Ovary (tissue), 3 donors: ENCODE data around the gene TMEM59.

Source experiments
- EP300 ChIP-seq: sonication (generic); formaldehyde crosslinking; IDR thresholded peaks from one replicate; pipeline ENCODE4 v1.6.1; 2017; ENCODE audit warnings: antibody characterized with exemption
- POLR2A ChIP-seq: fragments of 450-650 bp; IDR thresholded peaks from one replicate; pipeline ENCODE4 v1.6.1; 2017; ENCODE audit warnings: antibody characterized with exemption, mild to moderate bottlenecking, moderate library complexity
- TF ChIP-seq, protein P1 (sequence below), 3 donors: fragments of 450-650 bp in 2 of 3; fragments of 200-600 bp in 1 of 3; IDR thresholded peaks; one replicate each; pipeline versions ENCODE4 v1.5.1 to v1.8.0; 2016 to 2022; ENCODE audit warnings: antibody characterized with exemption in 3 of 3, mild to moderate bottlenecking in 1 of 3
- donor health status: DM: no; HTN: no; CAD: no.

DNA sequence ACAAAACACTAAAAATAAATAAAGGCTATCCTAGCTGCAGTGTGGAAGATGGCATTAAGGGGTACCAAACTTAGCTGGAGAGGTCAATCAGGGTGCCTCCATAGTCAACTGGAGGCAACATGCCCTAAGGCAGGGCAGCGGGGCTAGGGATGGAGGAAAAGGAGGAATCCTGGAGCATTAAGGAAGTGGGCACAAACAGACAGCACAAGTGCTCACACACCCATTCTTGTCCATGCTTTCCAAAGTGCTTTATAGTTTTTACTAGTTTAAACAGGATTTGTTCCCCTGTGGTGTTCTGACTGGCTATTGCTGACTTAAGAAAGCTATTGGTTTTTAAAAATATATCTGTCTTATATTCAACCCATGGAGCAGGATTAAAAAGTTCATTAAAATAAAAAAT is 33.8 kb upstream of the TMEM59 start:
- TF ChIP-seq, protein P1, sequence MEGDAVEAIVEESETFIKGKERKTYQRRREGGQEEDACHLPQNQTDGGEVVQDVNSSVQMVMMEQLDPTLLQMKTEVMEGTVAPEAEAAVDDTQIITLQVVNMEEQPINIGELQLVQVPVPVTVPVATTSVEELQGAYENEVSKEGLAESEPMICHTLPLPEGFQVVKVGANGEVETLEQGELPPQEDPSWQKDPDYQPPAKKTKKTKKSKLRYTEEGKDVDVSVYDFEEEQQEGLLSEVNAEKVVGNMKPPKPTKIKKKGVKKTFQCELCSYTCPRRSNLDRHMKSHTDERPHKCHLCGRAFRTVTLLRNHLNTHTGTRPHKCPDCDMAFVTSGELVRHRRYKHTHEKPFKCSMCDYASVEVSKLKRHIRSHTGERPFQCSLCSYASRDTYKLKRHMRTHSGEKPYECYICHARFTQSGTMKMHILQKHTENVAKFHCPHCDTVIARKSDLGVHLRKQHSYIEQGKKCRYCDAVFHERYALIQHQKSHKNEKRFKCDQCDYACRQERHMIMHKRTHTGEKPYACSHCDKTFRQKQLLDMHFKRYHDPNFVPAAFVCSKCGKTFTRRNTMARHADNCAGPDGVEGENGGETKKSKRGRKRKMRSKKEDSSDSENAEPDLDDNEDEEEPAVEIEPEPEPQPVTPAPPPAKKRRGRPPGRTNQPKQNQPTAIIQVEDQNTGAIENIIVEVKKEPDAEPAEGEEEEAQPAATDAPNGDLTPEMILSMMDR (IDR thresholded peaks at IDR 0.05), result no peak
- TF ChIP-seq POLR2A (no peak), EP300 (no peak)
